ENCODE measurements around the gene XPO1.
"Not testable (repeated sequence)": the region's sequence is repeated elsewhere in the genome, so short reads cannot be mapped to it uniquely, and the experiment has no call there.

Gene XPO1

DNA sequence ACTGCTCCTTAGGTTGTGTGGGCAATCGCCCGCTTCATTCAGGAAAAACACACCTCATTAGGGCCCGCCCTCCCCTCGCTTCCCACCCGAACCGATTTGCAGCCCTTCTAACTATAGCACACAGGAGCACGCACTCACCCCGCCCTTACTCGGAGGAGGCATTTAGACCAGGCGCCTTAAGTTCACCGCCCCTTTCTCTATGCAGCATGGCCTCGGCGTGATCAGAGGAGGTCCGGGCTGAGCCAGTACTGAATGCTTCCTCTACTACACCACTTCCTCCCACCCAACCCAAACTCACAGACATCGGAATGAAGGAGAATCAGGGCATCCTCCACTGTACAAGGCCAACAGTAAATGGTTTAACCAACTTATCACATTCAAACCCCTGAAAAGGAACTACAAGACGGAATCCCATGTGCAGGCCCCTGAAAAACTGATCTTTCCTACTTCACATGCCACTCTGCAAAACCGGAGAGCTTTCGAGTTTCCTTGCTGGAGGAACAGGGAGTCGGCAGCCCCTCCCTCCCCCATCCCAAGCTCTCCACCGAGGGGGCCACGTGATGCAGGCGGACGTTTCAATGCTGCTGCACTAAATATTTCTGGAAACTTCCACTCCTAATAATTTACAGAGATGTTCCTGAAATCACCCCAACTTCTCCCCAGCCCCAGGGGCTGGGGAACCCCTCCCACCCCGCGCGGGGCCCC is 1.4 kb downstream of the XPO1 start:
- DNase-seq (ENCODE audit: low read depth in 1 of 2, low spot score in 1 of 2): peak; percentile 51 to 85

- no peak for DNase-seq (ENCODE audit: low read depth in 1 of 2, low spot score in 1 of 2)
These were observed 2.0 kb downstream of the XPO1 start for GRCh38 chr2:61536180-61536571.

GRCh38 chr2:61535449-61535848 is 2.7 kb downstream of the XPO1 start:
- DNase-seq (ENCODE audit: low read depth in 1 of 2, low spot score in 1 of 2): no peak

DNA sequence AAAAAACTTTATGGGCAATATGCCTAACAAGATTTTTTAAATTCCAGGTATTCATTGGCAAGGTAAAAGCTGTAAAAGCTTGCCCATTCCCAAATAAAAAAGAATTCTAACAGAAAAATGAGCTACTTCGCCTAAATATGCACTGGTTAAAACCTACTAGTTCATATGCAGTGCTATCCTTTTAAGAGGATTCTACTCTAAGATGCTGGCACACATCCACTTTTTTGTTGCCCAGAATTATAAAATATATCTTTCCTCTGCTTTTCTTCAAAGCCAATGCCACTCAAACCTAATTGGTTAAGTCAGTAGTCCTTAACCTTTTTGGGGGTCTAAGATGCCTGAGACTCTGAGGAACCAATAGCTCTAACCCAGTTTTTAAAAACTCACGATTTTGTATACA is 3.2 kb downstream of the XPO1 start:
- DNase-seq (ENCODE audit: low read depth in 1 of 2, low spot score in 1 of 2): no peak

DNA sequence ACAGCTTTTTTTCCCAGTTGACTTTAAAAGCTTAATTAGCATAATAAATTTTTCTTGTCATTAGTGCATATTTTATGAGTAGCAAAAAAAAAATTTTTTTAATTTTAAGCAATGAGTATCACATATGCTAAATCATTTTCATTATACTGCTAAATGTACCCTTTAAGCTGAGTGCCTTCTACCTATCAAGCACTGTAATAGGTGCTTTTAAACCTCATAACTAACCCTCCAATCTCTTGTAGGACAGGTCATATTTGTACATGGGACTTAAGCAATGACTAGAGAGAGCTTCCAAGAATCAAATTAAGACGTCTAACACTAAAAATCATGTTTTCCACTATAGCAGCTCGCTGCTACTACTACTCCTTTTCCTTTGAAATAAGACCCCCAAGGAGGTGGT is 7.4 kb downstream of the XPO1 start:
- DNase-seq (ENCODE audit: low read depth in 1 of 2, low spot score in 1 of 2): no peak

GRCh38 chr2:61529944-61530735 is 8.0 kb downstream of the XPO1 start:
- DNase-seq (ENCODE audit: low read depth in 1 of 2, low spot score in 1 of 2): no peak

GRCh38 chr2:61520261-61520660 is 17.9 kb downstream of the XPO1 start:
- no peak for DNase-seq (ENCODE audit: low read depth in 1 of 2, low spot score in 1 of 2)

DNA sequence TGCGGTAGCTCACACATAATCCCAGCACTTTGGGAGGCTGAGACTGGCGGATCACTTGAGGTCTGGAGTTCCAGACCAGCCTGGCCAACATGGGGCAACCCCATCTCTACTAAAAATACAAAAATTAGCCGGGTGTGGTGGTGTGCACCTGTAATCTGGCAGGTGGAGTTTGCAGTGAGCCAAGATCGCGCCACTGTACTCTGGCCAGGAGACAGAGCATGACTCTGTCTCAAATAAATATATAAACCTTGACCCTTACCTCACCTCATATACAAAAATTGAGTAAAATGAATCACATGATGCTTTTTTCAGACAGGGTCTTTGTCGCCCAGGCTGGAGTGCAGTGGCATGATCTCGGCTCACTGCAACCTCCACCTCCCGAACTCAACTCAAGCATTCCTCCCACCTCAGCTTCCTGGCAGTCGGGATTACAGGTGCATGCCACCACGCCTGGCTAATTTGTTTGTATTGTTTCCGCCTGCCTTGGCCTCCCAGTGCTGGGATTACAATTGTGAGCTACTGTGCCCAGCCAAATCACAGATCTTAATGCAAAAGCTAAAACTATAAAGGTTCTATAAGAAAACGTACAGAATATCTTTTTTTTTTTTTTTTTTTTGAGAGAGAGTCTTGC is 25.3 kb downstream of the XPO1 start:
- DNase-seq (ENCODE audit: low read depth in 1 of 2, low spot score in 1 of 2): no peak

GRCh38 chr2:61510674-61511671 is 27.2 kb downstream of the XPO1 start:
- DNase-seq (ENCODE audit: low read depth in 1 of 2, low spot score in 1 of 2): no peak

- no peak for DNase-seq (ENCODE audit: low read depth in 1 of 2, low spot score in 1 of 2)
These were observed 33.2 kb downstream of the XPO1 start for GRCh38 chr2:61504949-61505348.

DNA sequence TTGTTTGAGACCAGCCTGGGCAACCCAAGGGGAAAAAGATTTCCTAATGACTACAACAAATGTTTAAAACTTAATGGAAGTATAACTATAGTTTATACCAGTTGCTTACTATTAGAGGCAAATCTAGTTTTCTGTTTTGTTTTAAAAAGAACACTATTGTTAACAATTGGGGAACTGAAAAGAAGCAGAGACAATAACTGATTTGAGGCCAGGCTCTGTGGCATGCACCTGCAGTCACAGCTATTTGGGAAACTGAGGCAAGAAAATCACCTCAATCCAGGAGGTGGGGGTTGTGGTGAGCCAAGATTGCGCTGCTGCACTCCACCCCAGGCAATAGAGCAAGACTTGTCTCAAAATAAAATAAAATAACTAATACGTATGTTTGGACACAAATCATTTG is 39.1 kb downstream of the XPO1 start:
- DNase-seq (ENCODE audit: low read depth in 1 of 2, low spot score in 1 of 2): no peak

- peak in 1 of 2 donors; percentile 11 for DNase-seq (ENCODE audit: low read depth in 1 of 2, low spot score in 1 of 2)
These were observed 44.6 kb downstream of the XPO1 start for GRCh38 chr2:61493523-61493942.

GRCh38 chr2:61492476-61492875 is 45.7 kb downstream of the XPO1 start:
- DNase-seq (ENCODE audit: low read depth in 1 of 2, low spot score in 1 of 2): no peak

DNA sequence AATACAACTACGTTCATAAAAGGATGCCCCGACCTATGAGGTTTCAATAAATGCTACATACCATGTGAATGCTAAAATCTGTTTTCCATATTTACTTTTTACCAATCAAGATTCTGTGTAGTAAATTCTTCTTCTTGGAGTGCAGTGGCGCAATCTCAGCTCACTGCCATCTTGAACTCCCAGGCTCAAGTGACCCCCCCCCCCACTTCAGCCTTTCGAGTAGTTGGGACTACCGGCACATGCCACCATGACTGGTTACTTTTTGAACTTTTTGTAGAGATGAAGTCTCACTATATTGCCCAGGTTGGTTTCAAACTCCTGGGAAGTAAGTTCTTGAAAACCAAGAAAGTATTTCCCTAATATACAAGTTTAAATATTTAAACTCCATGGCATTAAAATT is 52.9 kb downstream of the XPO1 start:
- no peak for DNase-seq (ENCODE audit: low read depth in 1 of 2, low spot score in 1 of 2)

DNA sequence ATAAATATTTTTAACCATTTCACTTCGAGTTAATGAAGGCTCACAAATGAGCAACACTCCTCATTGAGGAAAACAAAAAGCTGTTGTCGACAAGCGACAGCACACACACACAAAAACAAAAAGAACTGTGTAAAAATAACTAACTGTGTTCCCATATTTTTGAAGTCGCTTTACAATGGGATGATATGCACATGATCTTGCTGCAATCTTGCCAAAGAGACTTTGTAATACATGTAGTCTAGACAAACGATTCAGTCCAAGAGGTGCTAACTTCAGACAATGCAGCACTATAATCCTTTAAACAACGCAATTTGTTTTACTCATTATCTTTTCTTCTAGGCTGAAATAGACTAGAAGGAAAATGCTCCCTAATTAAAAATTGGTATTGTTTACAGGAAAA is 60.1 kb downstream of the XPO1 start:
- DNase-seq (ENCODE audit: low read depth in 1 of 2, low spot score in 1 of 2): no peak

DNA sequence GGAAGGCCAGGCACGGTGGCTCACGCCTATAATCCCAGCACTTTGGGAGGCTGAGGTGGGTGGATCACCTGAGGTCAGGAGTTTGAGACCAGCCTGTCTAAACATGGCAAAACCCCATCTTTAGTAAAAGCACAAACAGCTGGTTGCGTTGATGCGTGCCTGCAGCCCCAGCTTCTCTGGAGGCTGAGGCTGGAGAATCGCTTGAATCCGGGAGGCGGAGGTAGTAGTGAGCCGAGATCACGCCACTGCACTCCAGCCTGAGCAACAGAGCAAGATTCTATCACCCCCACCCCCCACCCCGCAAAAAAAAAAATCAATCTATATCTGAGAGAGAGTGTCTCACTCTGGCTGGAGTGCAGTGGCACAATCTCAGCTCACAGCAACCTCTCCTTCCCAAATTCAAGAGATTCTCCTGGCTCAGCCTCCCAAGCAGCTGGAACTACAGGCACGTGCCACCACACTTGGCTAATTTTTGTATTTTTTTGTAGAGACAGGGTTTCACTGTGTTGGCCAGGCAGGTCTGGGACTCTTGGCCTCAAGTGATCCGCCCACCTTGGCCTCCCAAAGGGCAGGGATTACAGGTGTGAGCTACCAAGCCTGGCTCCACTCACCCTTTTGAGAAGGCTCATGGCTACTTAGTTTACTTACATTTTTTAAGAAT is 61.1 kb downstream of the XPO1 start:
- not testable (repeated sequence) for DNase-seq (ENCODE audit: low read depth in 1 of 2, low spot score in 1 of 2)

DNA sequence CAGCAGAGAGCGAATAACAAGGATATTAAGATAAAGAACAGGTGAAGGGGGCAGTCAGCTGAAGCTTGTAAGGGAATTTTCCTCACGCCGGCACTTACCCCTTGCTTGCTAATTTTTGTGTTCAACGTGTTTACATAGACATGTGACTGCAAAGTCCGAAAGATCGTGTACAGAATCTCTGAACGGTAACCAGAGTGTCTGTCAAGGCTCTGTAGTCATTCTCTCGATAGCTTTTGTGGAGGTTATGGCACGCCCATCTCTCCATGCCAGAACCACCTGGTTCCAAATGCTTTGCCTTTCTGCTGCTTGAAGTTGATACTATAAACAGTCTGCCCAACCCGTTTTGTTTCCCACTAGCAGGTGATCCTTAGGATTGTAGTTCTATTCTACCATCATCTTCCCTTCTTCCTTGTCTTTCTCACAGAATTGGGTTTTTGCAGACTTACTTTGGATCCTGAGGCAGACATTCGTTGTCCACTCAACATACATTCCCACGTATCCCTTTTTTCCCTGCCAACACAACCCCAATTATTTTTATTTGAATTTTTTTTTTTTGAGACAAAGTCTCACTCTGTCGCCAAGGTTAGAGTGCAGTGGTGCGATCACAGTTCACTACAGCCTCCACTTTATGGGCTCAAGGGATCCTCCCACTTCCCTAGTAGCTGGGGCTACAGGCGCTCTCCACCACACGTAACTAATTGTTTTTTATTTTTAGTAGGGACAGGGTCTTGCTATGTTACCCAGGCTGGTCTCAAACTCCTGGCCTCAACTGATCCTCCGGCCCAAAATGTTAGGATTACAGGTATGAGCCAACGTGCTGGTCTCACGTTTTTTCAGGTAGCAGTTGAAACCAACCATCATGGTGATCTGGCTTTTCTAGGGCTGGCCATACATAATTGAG is 66.0 kb downstream of the XPO1 start:
- DNase-seq (ENCODE audit: low read depth in 1 of 2, low spot score in 1 of 2): peak in 1 of 2 donors; percentile 10

GRCh38 chr2:61470965-61471904 is 66.9 kb downstream of the XPO1 start, which contains the start of gene USP34:
Gene USP34, minus strand, starts transcription at chr2:61471087. Its CDS starts 395 bp downstream, at chr2:61470692.
- peak; percentile 76 to 89 for DNase-seq (ENCODE audit: low read depth in 1 of 2, low spot score in 1 of 2)

Data from activated CD4-positive, alpha-beta T cell treated with anti-CD3 and anti-CD28 coated beads, Interleukin-2, amount 50 U/mL, for 24 hours (primary cell).